ENCODE measurements around the gene PALD1.

The PALD1 gene

GRCh38 chr10:70462349-70462984, 16.1 kb upstream of the PALD1 start:
- TF ChIP-seq, protein P1, sequence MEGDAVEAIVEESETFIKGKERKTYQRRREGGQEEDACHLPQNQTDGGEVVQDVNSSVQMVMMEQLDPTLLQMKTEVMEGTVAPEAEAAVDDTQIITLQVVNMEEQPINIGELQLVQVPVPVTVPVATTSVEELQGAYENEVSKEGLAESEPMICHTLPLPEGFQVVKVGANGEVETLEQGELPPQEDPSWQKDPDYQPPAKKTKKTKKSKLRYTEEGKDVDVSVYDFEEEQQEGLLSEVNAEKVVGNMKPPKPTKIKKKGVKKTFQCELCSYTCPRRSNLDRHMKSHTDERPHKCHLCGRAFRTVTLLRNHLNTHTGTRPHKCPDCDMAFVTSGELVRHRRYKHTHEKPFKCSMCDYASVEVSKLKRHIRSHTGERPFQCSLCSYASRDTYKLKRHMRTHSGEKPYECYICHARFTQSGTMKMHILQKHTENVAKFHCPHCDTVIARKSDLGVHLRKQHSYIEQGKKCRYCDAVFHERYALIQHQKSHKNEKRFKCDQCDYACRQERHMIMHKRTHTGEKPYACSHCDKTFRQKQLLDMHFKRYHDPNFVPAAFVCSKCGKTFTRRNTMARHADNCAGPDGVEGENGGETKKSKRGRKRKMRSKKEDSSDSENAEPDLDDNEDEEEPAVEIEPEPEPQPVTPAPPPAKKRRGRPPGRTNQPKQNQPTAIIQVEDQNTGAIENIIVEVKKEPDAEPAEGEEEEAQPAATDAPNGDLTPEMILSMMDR (IDR thresholded peaks at IDR 0.05; ENCODE audit: insufficient read depth, low read length, missing control alignments), result no peak
- H3K4me3 ChIP-seq (ENCODE audit: low read depth, low read length), result no peak overlapping the region
- no peak for DNase-seq (ENCODE audit: low read depth, low spot score)
- ChIA-PET POLR2A (no interaction called here), CTCF (interaction anchor here (1.0 to 10.0 kb wide), 14 partner anchors 9 to 354 kb away, joined by 3 to 180 read pairs (median 10); no protein-coding TSS in a partner anchor)

- DNase-seq (ENCODE audit: low read depth, low spot score), result no peak
- CTCF ChIA-PET, result interaction anchor here (1.7 to 10.0 kb wide), 2 partner anchors 25 to 76 kb away, joined by 3 to 180 read pairs; no protein-coding TSS in a partner anchor
- H3K4me3 ChIP-seq (ENCODE audit: low read depth, low read length), result no peak overlapping the region
- TF ChIP-seq, protein P1 (IDR thresholded peaks at IDR 0.05; ENCODE audit: insufficient read depth, low read length, missing control alignments), result no peak
- POLR2A ChIA-PET, result no interaction called here
Measured at GRCh38 chr10:70465278-70465677, 13.3 kb upstream of the PALD1 start.

DNA sequence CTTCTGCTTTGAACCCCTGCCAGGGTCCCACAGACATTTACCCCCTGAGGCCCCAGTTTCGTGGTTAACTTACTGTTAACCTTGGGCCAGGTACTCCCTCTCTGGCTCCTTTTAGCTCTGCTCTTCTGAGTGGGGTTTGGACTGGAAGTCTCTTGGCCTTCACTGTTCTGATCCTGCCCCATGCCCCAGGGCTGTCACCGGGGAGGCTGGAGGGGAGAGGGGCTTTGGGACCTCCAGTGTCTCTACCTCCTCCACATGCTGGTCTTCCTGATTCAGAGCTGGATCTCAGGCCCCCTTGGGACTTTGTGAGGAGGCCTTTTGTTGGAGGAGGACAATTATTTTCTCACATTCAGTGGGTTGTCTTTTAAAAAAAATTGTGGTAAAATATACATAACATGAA, 12.7 kb upstream of the PALD1 start:
- no peak for DNase-seq (ENCODE audit: low read depth, low spot score)
- TF ChIP-seq, protein P1 (IDR thresholded peaks at IDR 0.05; ENCODE audit: insufficient read depth, low read length, missing control alignments), result no peak
- no peak overlapping the region for H3K4me3 ChIP-seq (ENCODE audit: low read depth, low read length)
- ChIA-PET CTCF (interaction anchor here (1.3 to 10.0 kb wide), 2 partner anchors 75 to 294 kb away, joined by 3 to 180 read pairs; no protein-coding TSS in a partner anchor), POLR2A (no interaction called here)

GRCh38 chr10:70466951-70467350, 11.6 kb upstream of the PALD1 start:
- TF ChIP-seq, protein P1 (IDR thresholded peaks at IDR 0.05; ENCODE audit: insufficient read depth, low read length, missing control alignments), result no peak
- ChIA-PET POLR2A (no interaction called here), CTCF (interaction anchor here (1.3 to 10.0 kb wide), 2 partner anchors 74 to 292 kb away, joined by 3 to 180 read pairs; no protein-coding TSS in a partner anchor)
- no peak overlapping the region for H3K4me3 ChIP-seq (ENCODE audit: low read depth, low read length)
- no peak for DNase-seq (ENCODE audit: low read depth, low spot score)

GRCh38 chr10:70472799-70473454, 5.6 kb upstream of the PALD1 start:
- TF ChIP-seq, protein P1 (IDR thresholded peaks at IDR 0.05; ENCODE audit: insufficient read depth, low read length, missing control alignments), result no peak
- CTCF ChIA-PET, result interaction anchor here (4.3 kb wide), 1 partner anchor 11 kb away, joined by 23 read pairs; no protein-coding TSS in a partner anchor
- no peak for DNase-seq (ENCODE audit: low read depth, low spot score)
- H3K4me3 ChIP-seq (ENCODE audit: low read depth, low read length), result no peak overlapping the region
- POLR2A ChIA-PET, result no interaction called here

- ChIA-PET CTCF (interaction anchor here (4.3 kb wide), 1 partner anchor 13 kb away, joined by 23 read pairs; no protein-coding TSS in a partner anchor), POLR2A (no interaction called here)
- TF ChIP-seq, protein P1 (IDR thresholded peaks at IDR 0.05; ENCODE audit: insufficient read depth, low read length, missing control alignments), result no peak
- H3K4me3 ChIP-seq (ENCODE audit: low read depth, low read length), result no peak overlapping the region
- DNase-seq (ENCODE audit: low read depth, low spot score), result no peak
Measured at GRCh38 chr10:70474780-70475179, 3.8 kb upstream of the PALD1 start.

All from AG04449 (cell line).